ENCODE results near the gene CEP112.

CEP112 gene

DNA sequence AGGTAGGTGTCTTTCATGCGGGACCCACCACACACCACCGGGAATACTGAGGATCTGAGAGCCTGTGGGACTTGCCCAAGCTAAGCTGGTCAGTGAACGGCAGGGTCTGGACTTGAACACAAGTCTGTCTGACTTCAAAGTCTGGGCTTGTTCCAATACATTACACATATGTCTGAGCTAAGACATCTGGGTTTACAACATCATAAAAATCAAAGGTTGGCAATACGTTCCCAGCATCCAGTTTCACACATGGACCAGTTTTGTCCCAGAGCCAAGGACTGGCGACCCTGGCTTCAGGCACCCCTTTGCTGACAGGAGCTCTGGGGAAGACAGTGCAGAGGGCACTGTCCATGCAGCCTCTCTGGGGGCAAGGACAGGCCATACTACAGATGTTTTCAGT lies 602.6 kb downstream of the CEP112 start:
- H3K27ac ChIP-seq, result peak overlapping the region; percentile 16; the same call in 1 of the 2 replicates
- TF ChIP-seq, protein P1, sequence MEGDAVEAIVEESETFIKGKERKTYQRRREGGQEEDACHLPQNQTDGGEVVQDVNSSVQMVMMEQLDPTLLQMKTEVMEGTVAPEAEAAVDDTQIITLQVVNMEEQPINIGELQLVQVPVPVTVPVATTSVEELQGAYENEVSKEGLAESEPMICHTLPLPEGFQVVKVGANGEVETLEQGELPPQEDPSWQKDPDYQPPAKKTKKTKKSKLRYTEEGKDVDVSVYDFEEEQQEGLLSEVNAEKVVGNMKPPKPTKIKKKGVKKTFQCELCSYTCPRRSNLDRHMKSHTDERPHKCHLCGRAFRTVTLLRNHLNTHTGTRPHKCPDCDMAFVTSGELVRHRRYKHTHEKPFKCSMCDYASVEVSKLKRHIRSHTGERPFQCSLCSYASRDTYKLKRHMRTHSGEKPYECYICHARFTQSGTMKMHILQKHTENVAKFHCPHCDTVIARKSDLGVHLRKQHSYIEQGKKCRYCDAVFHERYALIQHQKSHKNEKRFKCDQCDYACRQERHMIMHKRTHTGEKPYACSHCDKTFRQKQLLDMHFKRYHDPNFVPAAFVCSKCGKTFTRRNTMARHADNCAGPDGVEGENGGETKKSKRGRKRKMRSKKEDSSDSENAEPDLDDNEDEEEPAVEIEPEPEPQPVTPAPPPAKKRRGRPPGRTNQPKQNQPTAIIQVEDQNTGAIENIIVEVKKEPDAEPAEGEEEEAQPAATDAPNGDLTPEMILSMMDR (conservative IDR thresholded peaks at IDR 0.05), result no peak
- no peak for TF ChIP-seq ZFX (IDR thresholded peaks at IDR 0.05)

DNA sequence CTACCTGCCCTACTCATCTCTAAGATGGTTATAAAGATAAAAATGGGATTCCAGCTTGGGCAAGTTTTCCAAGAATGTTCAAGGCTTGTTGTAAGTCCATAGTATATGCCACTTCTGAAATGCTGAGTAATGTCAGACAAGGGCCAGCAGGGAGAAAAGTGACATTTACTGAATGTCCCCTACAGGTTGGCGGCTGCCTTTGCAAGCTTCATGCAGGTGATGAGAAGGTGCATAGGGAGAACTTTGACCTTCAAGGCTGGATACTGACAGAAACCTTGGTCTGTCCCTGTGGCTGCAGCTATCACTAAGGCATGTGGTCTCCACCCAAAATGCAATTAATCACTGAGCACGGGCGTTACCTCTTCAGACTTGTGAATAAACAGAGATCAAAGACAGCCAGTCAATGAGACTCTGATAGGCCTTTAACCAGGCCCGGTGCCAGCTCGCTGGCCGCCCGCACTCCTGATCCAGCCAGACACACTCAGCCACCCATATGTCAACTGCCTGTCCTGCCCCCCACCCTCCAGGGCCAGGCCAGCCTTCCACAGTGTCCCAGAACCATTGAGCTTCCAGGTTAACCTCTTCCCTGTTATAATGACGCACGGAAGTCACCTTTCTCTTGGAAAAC lies 603.6 kb downstream of the CEP112 start:
- peak overlapping the region; percentile 16 for H3K27ac ChIP-seq
- TF ChIP-seq ZFX (IDR thresholded peaks at IDR 0.05), result no peak
- TF ChIP-seq, protein P1 (conservative IDR thresholded peaks at IDR 0.05), result no peak

DNA sequence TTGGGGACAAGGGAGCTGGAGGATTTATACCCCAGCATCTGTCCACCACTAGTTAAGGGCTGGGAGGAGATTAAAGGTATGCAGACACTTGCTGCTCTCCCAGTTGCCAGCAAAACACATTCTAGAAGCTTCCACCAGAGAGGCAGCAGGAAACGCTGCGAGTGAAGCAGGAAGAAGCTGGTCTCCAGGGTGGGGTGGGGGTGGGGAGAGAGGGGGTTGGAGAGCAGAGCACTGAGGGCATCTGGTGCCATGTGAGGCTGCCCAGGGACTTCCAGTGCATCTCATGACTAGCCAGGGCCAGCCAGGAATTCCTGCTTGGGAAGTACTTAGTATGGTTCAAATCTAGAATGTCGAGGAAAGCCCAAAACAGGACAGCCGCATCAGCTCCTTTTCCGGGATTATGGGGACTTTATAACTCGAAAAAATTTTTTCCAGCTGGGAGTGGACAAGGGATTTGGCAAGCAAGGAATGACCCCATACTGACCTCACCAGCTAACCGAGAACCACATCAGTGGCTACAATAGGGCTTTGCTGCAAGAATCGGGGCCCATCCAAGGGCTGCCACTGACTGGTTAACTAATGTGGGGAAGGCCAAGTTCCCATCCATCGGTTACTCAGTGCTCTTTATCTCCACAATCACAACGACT lies 604.3 kb downstream of the CEP112 start:
- TF ChIP-seq, protein P1 (conservative IDR thresholded peaks at IDR 0.05), result no peak
- TF ChIP-seq ZFX (IDR thresholded peaks at IDR 0.05), result no peak
- H3K27ac ChIP-seq, result peak overlapping the region; percentile 16

DNA sequence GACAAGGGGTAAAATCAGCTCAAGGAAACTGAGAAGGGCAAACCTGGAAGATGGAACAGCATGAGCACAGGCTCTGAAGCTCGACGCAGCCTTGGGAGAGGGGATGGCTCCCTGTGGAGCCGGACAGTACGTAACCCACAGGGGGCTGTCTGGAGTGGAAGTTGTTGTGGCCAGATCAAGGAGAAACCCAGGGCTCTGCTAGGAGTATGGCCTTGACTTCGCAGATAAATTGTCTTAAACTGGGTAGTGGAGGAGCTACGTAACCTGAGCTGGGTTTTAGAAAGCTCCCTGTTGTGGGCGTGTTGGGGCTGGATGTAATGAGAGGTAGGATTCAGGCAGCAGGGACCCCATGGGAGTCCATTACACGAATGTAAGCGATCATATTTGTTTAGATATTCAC lies 605.0 kb downstream of the CEP112 start:
- H3K27ac ChIP-seq, result peak overlapping the region; percentile 16; the same call in 1 of the 2 replicates
- TF ChIP-seq, protein P1 (conservative IDR thresholded peaks at IDR 0.05), result no peak
- TF ChIP-seq ZFX (IDR thresholded peaks at IDR 0.05), result no peak

All from C4-2B (cell line).